B cell (primary cell): Measurements from ENCODE around the gene NBEA. TPM values are rescaled to one million over a fixed set of nuclear protein-coding genes. Genes with fewer than 3 reads are reported as not detected.

ENCODE experiments used
- ATAC-seq: fragments of 200-7000 bp; cut with Tn5 transposase; one replicate; pipeline ENCODE4 v1.10.0; 2021; ENCODE audit warnings: low read depth, mild to moderate bottlenecking, moderate number of reproducible peaks, moderate library complexity
- CTCF ChIA-PET: fragments of 350-600 bp; sonication (Branson Sonifier 250); formaldehyde crosslinking; loops from one replicate; lab custom pipeline; 2021; ENCODE audit warnings: antibody characterized with exemption, inconsistent platforms; lab: Charles Lee
- POLR2A ChIA-PET: fragments of 350-600 bp; sonication (Branson Sonifier 250); formaldehyde crosslinking; loops from one replicate; lab custom pipeline; 2021; ENCODE audit warnings: antibody characterized with exemption; lab: Charles Lee
- DNase-seq: peaks from one replicate; pipeline ENCODE4 v3.0.0; 2013
- H2AFZ ChIP-seq: 2 replicates; pipeline ENCODE4 v1.6.1; 2012; ENCODE audit warnings: mild to moderate bottlenecking, low read depth, low read length; ENCODE audit not compliant: insufficient read depth, poor library complexity, severe bottlenecking
- H3K27ac ChIP-seq, 2 donors: 1 replicate in 1 of 2; 2 replicates in 1 of 2; pipeline ENCODE4 v1.5.1; 2012 to 2013; ENCODE audit warnings: low read length in 2 of 2, mild to moderate bottlenecking in 2 of 2, moderate library complexity in 1 of 2
- H3K27me3 ChIP-seq, 4 experiments: fragments of 200-600 bp in 1 of 4; sonication (generic) in 1 of 4; replicated peaks in 1 of 4; 1 replicate in 2 of 4; 2 replicates in 2 of 4; pipeline versions ENCODE4 v1.6.1 to v1.7.0; 2013 to 2016; ENCODE audit warnings: low read length in 3 of 4, mild to moderate bottlenecking in 2 of 4, mixed read lengths in 1 of 4, moderate library complexity in 1 of 4; ENCODE audit not compliant: insufficient read depth in 4 of 4, control insufficient read depth in 3 of 4; ENCODE audit errors: control extremely low read depth in 1 of 4
- H3K36me3 ChIP-seq, 2 experiments: replicated peaks in 1 of 2; 1 replicate in 1 of 2; 2 replicates in 1 of 2; pipeline versions ENCODE4 v1.6.1 to v1.7.1; 2013; ENCODE audit warnings: low read length in 1 of 2; ENCODE audit not compliant: insufficient read depth in 2 of 2, control insufficient read depth in 1 of 2; ENCODE audit errors: control extremely low read depth in 1 of 2, extremely low read depth in 1 of 2
- H3K4me1 ChIP-seq, 2 donors: fragments of 200-600 bp in 1 of 2; sonication (generic) in 1 of 2; 1 replicate in 1 of 2; 2 replicates in 1 of 2; pipeline versions ENCODE4 v1.5.1 to v1.6.1; 2013 to 2017; ENCODE audit warnings: low read length in 2 of 2; ENCODE audit not compliant: control insufficient read depth in 2 of 2, insufficient read depth in 2 of 2
- H3K4me2 ChIP-seq: replicated peaks from 2 replicates; pipeline ENCODE3; 2012; ENCODE audit warnings: mild to moderate bottlenecking, low read depth, low read length; ENCODE audit not compliant: poor library complexity, severe bottlenecking
- H3K4me3 ChIP-seq, 5 experiments: fragments of 200-600 bp in 1 of 5; sonication (generic) in 1 of 5; 1 replicate in 3 of 5; 2 replicates in 2 of 5; pipeline versions ENCODE4 v1.5.1 to v1.7.0; 2011 to 2016; ENCODE audit warnings: low read length in 4 of 5, mild to moderate bottlenecking in 4 of 5, low read depth in 2 of 5, control low read depth in 1 of 5, moderate library complexity in 1 of 5; ENCODE audit not compliant: insufficient read depth in 1 of 5; ENCODE audit errors: control extremely low read depth in 1 of 5, extremely low read depth in 1 of 5
- H3K79me2 ChIP-seq: fragments of 200-600 bp; sonication (generic); one replicate; pipeline ENCODE4 v1.6.0; 2016; ENCODE audit warnings: low read length; ENCODE audit not compliant: control insufficient read depth, insufficient read depth
- H3K9ac ChIP-seq: fragments of 200-600 bp; sonication (generic); 2 replicates; pipeline ENCODE4 v1.6.1; 2017; ENCODE audit warnings: mild to moderate bottlenecking, low read length, moderate library complexity
- H3K9me3 ChIP-seq, 3 donors: one replicate each; pipeline versions ENCODE4 v1.6.1 to v1.7.1; 2013; ENCODE audit warnings: low read length in 2 of 3; ENCODE audit not compliant: control insufficient read depth in 2 of 3, insufficient read depth in 1 of 3; ENCODE audit errors: control extremely low read depth in 1 of 3
- H4K20me1 ChIP-seq: 2 replicates; pipeline ENCODE4 v1.6.0; 2012; ENCODE audit warnings: mild to moderate bottlenecking, low read length; ENCODE audit not compliant: insufficient read depth, control insufficient read depth, poor library complexity, severe bottlenecking
- H3K27ac Mint-ChIP-seq: one replicate; pipeline ENCODE4 v1.8.0; 2021; ENCODE audit warnings: mixed read lengths
- H3K27me3 Mint-ChIP-seq: one replicate; pipeline ENCODE4 v1.8.0; 2021; ENCODE audit warnings: mixed read lengths
- H3K4me1 Mint-ChIP-seq: one replicate; pipeline ENCODE4 v1.8.0; 2021; ENCODE audit warnings: mixed read lengths
- H3K4me3 Mint-ChIP-seq: one replicate; pipeline ENCODE4 v1.8.0; 2021; ENCODE audit warnings: mixed read lengths
- H3K9me3 Mint-ChIP-seq: one replicate; pipeline ENCODE4 v1.8.0; 2022; ENCODE audit warnings: mixed read lengths; ENCODE audit not compliant: insufficient read depth
- EZH2 ChIP-seq: IDR thresholded peaks from 2 replicates; pipeline ENCODE4 v1.6.1; 2012; ENCODE audit warnings: borderline replicate concordance, low read depth, mild to moderate bottlenecking, moderate library complexity, low read length; ENCODE audit not compliant: insufficient read depth, poor library complexity, severe bottlenecking
- WGBS: methylation state at CpG from one replicate; pipeline ENCODE4 v1.1.5; 2013; ENCODE audit warnings: missing lambda C conversion rate; ENCODE audit not compliant: insufficient coverage; 5-methylcytosine and 5-hydroxymethylcytosine counted together
- intact Hi-C: fragments of 100-400 bp; cut with micrococcal nuclease; formaldehyde crosslinking; loops from one replicate; pipeline ENCODE4 v1.10.0; 2022
- polyA plus RNA-seq: library from polyadenylated mRNA; depleted of rRNA; stranded (reverse); fragments of >200 nt; gene quantifications from 2 replicates; pipeline ENCODE4 v1.2.3, GENCODE V29; 2012
- total RNA-seq, 2 donors: library from RNA; stranded (reverse); fragments of 120-200 nt in 1 of 2; gene quantifications; 1 replicate in 1 of 2; 2 replicates in 1 of 2; pipeline versions ENCODE4 v1.2.3 to v1.2.4, GENCODE V29; 2013 to 2022
- TF ChIP-seq, protein P1 (sequence below): fragments of 200-600 bp; IDR thresholded peaks from one replicate; pipeline ENCODE4 v1.8.0; 2022; ENCODE audit warnings: antibody characterized with exemption, mild to moderate bottlenecking

Gene NBEA
- total and polyA plus RNA-seq, 2 donors (not counting 1 experiment from before 2014, with no cell fraction given) = 1.5 to 10.7 TPM

DNA sequence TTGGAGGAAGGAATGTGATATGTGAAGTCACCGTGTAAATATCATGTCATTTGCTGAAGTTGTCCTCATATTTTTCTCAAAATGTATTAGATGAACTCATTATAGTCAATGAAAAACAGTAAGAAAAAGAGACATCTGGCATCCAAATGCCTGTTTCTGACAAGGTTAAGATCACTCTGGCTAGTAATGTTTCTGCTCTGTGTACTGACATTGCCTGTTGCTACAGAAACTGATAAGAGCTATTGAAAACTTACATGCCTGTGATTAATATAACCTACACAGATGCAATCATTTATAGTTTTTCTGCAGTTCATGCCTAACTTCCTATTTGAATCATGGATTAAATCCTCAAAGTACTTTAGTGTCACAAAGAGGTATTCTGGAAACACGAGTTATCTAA is 249.8 kb downstream of the NBEA start:
- DNase-seq = no peak
- no peak for ATAC-seq
- Histone ChIP-seq H4K20me1 (no peaks in the 10 kb centered on the region), H2AFZ (no peak overlapping the region), H3K4me2 (no peak overlapping the region), H3K9me3 (peaks cover 0 to 3% (median 0%) of the 10 kb centered on the region in 3 donors), H3K9ac (no peak overlapping the region), H3K27me3 (no peaks in the 10 kb centered on the region), H3K4me3 (no peak overlapping the region), H3K27ac (no peak overlapping the region), H3K79me2 (no peaks in the 10 kb centered on the region), H3K4me1 (no peaks in the 10 kb centered on the region), H3K36me3 (no peaks in the 10 kb centered on the region)
- intact Hi-C loops = no loop called here
- Mint-ChIP-seq H3K27me3 (no peaks in the 10 kb centered on the region), H3K4me3 (no peak overlapping the region), H3K27ac (no peak overlapping the region), H3K4me1 (no peaks in the 10 kb centered on the region), H3K9me3 (no peaks in the 10 kb centered on the region)
- no CpG with 5 or more reads among the region's 2 CpGs for WGBS
- ChIA-PET POLR2A (no interaction called here), CTCF (no interaction called here)
- TF ChIP-seq, protein P1, sequence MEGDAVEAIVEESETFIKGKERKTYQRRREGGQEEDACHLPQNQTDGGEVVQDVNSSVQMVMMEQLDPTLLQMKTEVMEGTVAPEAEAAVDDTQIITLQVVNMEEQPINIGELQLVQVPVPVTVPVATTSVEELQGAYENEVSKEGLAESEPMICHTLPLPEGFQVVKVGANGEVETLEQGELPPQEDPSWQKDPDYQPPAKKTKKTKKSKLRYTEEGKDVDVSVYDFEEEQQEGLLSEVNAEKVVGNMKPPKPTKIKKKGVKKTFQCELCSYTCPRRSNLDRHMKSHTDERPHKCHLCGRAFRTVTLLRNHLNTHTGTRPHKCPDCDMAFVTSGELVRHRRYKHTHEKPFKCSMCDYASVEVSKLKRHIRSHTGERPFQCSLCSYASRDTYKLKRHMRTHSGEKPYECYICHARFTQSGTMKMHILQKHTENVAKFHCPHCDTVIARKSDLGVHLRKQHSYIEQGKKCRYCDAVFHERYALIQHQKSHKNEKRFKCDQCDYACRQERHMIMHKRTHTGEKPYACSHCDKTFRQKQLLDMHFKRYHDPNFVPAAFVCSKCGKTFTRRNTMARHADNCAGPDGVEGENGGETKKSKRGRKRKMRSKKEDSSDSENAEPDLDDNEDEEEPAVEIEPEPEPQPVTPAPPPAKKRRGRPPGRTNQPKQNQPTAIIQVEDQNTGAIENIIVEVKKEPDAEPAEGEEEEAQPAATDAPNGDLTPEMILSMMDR = no peak
- TF ChIP-seq EZH2 = no peak

DNA sequence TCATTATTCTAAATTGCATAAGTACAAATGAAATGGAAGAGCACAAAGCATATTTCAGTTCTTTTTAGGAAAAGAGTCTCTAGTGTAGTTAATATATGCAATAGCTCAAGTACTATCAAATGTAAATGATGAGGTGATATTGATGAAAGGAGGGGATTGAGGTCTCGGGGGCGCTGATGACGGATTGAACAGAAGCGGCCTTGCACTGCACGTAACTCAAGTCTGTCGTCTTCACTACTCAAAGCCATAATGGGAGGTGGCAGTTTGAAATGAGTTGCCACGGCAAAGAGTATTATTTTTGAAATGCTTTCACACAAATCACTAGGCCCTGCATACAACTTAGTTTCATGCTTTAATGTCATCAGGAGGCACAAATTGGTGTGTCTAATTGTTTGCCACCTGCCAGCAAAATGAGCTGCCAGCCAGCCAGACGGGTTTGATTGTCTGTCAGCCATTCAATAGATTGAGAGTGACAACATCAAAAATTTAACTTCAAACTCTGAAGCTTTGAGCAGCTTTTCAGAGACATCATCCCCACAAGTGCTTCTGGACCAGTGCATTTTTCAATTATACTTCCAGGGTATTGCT is 256.6 kb downstream of the NBEA start:
- H3K4me1 ChIP-seq = no peaks in the 10 kb centered on the region
- no peaks in the 10 kb centered on the region for H3K27me3 Mint-ChIP-seq
- H3K9me3 Mint-ChIP-seq = no peaks in the 10 kb centered on the region
- H3K36me3 ChIP-seq = no peaks in the 10 kb centered on the region
- no peak for ATAC-seq
- TF ChIP-seq, protein P1 = no peak
- TF ChIP-seq EZH2 = no peak
- intact Hi-C loops = no loop called here
- no peaks in the 10 kb centered on the region for H3K4me1 Mint-ChIP-seq
- no peak overlapping the region for H3K27ac Mint-ChIP-seq
- no peak overlapping the region for H2AFZ ChIP-seq
- H3K79me2 ChIP-seq = no peaks in the 10 kb centered on the region
- H3K9me3 ChIP-seq = no peaks in the 10 kb centered on the region
- no peak overlapping the region for H3K27ac ChIP-seq
- ChIA-PET CTCF (interaction anchor here (1.0 kb wide), 1 partner anchor 10 kb away, joined by 3 read pairs; no protein-coding TSS in a partner anchor), POLR2A (no interaction called here)
- no peak for DNase-seq
- no peak overlapping the region for H3K4me2 ChIP-seq
- no peaks in the 10 kb centered on the region for H3K27me3 ChIP-seq
- no peak overlapping the region for H3K4me3 ChIP-seq
- H4K20me1 ChIP-seq = no peaks in the 10 kb centered on the region
- WGBS = 100% methylated on average over 4 of the region's 8 CpGs
- no peak overlapping the region for H3K9ac ChIP-seq
- no peak overlapping the region for H3K4me3 Mint-ChIP-seq
